Erythroblast (primary cell): ENCODE data around the gene GNAQ.

Experiments
- GATA1 ChIP-seq: IDR thresholded peaks from 2 replicates; pipeline ENCODE4 v1.6.1; 2011; ENCODE audit warnings: low read depth, mild to moderate bottlenecking, control low read depth, low read length, moderate library complexity
- POLR2A ChIP-seq: IDR thresholded peaks from 2 replicates; pipeline ENCODE4 v1.6.1; 2011; ENCODE audit warnings: mild to moderate bottlenecking, low read length

DNA sequence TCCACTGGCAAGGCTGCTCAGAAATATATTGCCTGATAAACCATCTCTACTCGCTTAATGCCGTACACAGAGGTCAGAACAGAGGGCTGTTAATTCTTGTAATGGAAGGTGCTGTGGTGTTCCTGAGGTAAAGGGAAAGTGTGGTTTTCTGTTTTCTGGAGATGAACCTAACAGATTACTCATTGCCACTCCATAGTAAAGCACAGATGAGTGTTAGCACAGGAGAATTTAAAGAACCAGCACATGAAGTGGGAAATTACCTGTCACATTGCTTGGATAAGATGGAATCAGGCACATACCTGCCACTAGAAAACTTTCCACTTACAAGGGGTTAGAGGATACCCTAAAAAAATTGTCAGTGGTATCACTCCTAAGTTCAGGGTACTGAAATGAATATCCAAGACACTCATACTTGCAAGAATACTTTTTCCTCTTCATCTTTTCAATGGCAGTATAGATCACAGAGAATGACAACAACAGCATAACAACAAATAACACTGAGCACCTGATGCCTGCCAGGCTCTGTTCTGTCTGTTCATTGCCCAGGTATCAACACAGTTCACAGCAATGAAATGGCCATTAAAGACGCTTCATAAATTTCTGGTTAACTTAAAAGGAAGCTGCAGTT, 230.6 kb downstream of the GNAQ start:
- TF ChIP-seq POLR2A = no peak
- no peak for TF ChIP-seq GATA1
